Sciatic nerve (tissue), 2 donors: ENCODE results near the gene DIP2C. TPM values are rescaled to one million over a fixed set of nuclear protein-coding genes. Genes with fewer than 3 reads are reported as not detected.
"Not testable (repeated sequence)": the region's sequence is repeated elsewhere in the genome, so short reads cannot be mapped to it uniquely, and the experiment has no call there.

ENCODE experiments used
- ATAC-seq: fragments of 200-7000 bp; cut with Tn5 transposase; one replicate; pipeline ENCODE4 v1.9.1; 2020; ENCODE audit warnings: mild to moderate bottlenecking, moderate library complexity
- DNase-seq: peaks from one replicate; pipeline ENCODE4 v3.0.0-alpha.2; 2020; ENCODE audit warnings: low spot score
- intact Hi-C: fragments of 100-400 bp; cut with DNase I; formaldehyde crosslinking; loops from one replicate; pipeline ENCODE4 v1.14.2; 2022
- total RNA-seq: library from RNA; stranded (reverse); fragmentation: NEBNext Ultra II Directional; extraction: Animal tissue kit (Norgen Biotek cat#: 25700); gene quantifications from one replicate; pipeline ENCODE4 v1.2.1, GENCODE V29; 2021
- donor health status: DM: no; HTN: no; CAD: no.
- donor health status: DM: no; HTN: no; CAD: no.

DIP2C gene
- total RNA-seq, 1 donor from 2014 or later, result 38.7 TPM

DNA sequence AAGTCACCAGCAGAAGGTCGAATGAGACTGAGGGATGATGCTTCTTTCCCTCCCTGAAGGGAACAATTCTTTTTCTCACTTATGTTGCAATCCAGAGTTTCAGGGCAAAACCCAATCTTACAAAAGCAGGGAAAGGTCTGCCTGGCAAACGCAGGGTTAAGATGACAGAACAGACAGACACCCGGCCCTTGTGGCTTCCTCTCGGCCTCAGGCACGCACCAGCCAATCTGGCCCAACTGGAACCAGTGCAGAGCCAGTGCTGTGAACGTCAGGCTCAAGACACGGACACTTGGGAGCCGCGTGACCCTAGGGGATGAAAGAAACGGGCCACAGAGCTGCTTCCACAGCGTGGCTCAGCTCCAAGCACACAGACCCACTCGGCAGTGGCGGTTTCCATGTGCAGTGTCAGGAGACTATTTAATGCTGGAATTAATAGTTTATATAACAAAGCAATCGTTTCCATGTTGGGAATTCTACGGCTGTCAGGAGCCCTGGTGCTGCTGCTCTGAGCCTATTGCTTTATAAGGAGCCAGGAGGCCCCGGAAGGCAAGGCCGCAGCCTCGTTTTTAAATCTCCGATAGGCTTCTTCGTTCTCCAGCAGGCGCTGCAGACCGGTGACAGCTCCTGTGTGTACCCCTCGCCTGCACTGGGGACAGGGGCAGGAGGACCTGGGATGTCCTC lies 198.4 kb downstream of the DIP2C start:
- DNase-seq (no peak), ATAC-seq (peak; percentile 70)
- intact Hi-C loops, result no loop called here

GRCh38 chr10:490256-490655 lies 199.2 kb downstream of the DIP2C start:
- DNase-seq (no peak), ATAC-seq (peak; percentile 91)
- intact Hi-C loops, result no loop called here

DNA sequence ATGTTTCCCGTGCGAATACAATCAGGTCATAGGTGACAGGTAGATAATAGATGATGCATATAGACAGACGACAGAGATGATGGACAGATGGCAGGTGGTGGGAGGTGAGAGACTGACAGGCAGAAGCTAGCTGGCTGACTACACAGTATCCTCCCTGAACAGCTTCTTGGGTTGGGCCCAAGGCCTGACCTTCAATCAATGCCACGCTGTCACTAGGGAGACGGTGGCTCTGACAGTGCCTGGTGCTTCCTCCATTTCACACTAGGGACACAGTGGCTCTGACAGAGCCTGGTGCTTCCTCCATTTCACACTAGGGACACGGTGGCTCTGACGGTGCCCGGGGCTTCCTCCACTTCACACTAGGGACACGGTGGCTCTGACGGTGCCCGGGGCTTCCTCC lies 200.1 kb downstream of the DIP2C start:
- intact Hi-C loops, result no loop called here
- DNase-seq (no peak), ATAC-seq (no peak)

GRCh38 chr10:488933-489215 lies 200.6 kb downstream of the DIP2C start:
- ATAC-seq (no peak), DNase-seq (no peak)
- intact Hi-C loops, result no loop called here

DNA sequence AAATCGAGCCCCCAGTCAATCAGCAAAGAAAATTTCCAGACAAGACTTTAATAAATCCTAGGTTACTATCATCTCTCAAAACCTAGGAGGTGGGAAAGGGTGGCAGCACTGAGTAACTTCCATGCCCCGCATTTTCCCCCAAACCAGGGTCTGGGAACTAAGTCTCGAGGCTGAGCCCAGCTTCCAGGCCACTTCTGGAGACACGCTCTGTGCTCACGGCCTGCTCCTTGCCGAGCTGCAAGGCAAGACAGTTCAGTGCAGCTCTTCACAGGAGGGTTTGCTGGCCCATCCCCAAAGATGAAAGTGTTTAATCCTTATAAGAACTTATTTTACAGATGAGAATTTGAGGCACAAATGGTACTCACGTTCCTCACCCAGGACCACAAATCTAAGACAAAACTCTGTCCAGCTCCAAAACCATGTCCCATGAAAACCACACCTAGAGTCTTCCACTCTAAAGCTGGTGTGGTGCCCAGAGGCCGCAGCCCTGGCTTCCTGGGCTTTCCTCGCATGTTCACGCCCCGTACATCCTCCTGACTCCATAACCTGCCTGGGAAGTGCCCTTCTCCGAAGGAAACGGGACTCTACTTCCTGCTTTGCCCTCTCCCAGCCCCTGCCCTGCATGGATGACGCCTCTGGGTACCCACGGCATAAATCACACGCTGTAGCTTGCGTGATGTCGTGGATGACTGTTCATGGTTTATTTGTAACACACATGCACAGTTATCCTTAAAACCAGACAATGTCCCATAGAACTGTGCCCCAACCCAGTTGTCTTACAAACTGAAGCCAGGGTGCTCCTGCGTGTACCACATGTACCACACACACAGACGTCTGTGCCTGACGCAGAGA lies 201.2 kb downstream of the DIP2C start:
- ATAC-seq (no peak), DNase-seq (no peak)
- intact Hi-C loops, result no loop called here

- intact Hi-C loops, result no loop called here
- ATAC-seq (no peak), DNase-seq (no peak)
Measured at GRCh38 chr10:486666-487322, 202.7 kb downstream of the DIP2C start.

- ATAC-seq (no peak), DNase-seq (no peak)
- intact Hi-C loops, result no loop called here
Measured at GRCh38 chr10:486206-486605, 203.3 kb downstream of the DIP2C start.

- intact Hi-C loops, result no loop called here
- ATAC-seq (no peak), DNase-seq (no peak)
Measured at GRCh38 chr10:485776-486175, 203.7 kb downstream of the DIP2C start.

GRCh38 chr10:484925-485661 lies 204.4 kb downstream of the DIP2C start:
- DNase-seq (no peak), ATAC-seq (peak; percentile 9)
- intact Hi-C loops, result no loop called here

GRCh38 chr10:484441-484924 lies 205.0 kb downstream of the DIP2C start:
- DNase-seq (no peak), ATAC-seq (peak; percentile 55)
- intact Hi-C loops, result no loop called here

DNA sequence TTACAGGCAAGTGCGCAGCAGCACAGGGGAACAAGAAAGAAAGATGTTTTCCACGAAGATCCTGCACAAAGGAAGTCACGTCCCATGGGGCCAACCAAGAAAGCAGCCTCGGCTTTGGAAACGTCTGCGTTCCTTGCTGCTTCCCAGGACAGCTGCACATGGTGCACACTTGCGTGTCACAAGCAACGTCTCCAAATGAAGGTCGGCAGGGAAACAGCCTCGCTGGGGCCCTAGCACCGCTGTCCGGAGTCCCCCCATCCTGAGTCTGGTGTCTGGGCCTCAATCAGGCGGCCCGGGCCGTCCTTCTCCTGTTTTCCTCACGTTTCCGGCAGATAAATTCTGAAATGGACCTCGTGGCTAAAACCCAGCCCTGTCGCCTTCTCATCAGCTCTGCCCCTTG lies 206.2 kb downstream of the DIP2C start:
- DNase-seq, result no peak
- intact Hi-C loops, result no loop called here
- ATAC-seq, result peak; percentile 45

DNA sequence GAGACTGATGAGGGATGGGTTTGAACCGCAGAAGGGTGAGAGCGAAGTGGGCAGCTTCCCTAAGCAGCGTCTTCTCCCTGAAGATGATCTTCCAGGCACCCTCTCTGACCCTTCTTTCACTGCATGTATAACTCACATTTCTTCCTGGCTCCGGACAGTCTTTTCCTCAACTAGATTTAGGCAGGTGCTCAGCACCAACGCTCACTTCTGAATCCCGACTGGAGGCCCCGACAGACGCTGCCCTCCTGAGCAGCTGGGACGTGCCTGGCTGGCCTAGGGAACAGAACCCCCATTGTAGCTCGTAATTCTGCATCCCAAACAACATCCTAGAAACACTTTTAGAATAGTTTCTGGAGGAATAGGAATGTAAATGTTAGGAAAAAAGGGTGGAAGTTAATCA lies 206.6 kb downstream of the DIP2C start:
- DNase-seq, result no peak
- ATAC-seq, result no peak
- intact Hi-C loops, result no loop called here

DNA sequence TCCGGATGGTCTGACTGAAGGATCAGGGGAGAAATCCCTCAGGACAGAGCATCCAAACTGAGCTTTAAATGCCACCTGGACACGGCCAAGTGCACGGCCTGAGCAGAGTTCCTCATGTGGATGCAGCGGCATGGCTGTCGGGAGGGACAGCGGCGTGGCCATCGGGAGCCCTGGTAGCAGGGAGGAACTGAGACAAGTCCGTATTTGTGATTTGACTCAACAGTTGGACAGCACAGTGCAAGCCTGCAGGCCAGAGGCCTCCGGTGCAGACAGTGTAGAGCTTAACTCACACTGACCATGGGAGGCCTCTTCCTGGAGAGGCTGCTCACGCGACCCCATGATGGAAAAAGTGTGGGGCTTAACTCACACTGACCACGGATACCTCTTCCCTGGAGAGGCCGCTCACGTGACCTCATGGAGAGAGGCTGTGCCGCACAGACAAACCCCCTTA lies 207.4 kb downstream of the DIP2C start:
- ATAC-seq, result peak; percentile 25
- DNase-seq, result no peak
- intact Hi-C loops, result no loop called here

DNA sequence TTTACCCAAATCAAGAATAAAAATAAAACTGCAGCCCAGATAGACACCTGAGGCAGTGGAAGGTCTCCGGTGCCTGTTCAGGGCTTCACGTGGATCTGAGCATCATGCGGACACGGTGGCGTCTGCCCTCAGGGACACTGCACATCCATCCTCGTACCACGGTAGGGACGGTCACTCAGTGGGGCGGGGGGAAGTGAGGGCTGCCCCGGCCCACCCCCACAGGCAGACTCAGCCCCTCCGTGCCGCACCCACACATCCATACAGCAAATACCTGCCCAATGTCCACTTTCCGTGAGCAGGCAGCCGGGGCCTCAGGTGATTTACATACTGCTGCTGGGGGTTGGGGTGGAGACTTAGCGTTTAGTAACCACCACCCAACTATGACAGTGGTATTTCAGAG lies 207.8 kb downstream of the DIP2C start:
- DNase-seq (no peak), ATAC-seq (peak; percentile 10)
- intact Hi-C loops, result no loop called here

DNA sequence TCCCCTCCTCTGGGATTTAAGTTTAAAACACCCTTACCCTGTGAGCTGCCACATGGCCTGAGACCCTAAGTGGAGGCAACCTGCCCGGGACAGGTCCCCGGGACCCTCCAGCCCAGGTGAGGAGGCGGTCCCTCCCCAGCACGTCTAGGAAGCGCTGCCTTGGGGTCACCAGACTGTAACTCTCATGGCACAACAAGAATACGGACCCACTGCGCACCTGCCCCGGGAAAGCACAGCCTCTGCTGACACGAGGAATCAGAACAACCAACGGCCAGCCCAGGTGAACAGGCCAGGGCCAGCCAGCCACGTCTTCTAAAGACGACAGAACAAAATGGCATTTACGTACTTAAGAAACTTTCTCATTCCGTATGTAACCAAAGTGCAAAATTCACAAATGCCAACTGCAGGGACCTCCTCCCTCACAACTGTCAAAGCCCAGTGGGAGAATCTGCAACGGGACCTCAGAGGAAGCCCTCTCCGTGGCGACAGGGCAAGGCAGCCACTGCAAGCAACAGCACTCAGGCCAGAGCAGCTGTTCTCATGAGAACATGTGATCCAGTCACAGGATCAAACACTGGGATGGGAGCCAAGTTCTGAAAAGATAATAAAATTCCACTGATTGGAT lies 208.4 kb downstream of the DIP2C start:
- intact Hi-C loops, result no loop called here
- no peak for DNase-seq

DNA sequence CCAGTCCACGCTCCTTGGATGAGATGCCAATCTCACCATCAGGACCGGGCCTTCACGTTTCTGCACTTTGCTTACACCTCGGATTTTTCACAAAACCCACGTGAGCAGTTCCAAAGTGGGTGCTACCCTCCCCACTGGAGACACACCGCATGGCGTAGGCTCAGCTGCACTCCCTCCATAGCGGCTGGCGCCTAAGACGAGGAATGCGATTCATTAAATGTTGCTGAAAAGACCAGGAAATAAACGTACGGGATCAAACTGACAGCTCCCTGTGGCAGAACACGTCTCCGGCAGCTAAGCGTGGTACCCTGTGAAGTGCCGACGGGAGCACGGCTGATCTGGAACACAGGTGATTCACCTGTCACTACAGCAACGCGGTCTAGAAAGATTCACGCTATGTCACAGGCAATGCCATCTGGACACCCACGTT lies 209.0 kb downstream of the DIP2C start:
- intact Hi-C loops, result no loop called here
- no peak for DNase-seq
- no peak for ATAC-seq

More for the DNA sequence above, 208.4 kb downstream of the DIP2C start:
- peak; percentile 22 for ATAC-seq

DNA sequence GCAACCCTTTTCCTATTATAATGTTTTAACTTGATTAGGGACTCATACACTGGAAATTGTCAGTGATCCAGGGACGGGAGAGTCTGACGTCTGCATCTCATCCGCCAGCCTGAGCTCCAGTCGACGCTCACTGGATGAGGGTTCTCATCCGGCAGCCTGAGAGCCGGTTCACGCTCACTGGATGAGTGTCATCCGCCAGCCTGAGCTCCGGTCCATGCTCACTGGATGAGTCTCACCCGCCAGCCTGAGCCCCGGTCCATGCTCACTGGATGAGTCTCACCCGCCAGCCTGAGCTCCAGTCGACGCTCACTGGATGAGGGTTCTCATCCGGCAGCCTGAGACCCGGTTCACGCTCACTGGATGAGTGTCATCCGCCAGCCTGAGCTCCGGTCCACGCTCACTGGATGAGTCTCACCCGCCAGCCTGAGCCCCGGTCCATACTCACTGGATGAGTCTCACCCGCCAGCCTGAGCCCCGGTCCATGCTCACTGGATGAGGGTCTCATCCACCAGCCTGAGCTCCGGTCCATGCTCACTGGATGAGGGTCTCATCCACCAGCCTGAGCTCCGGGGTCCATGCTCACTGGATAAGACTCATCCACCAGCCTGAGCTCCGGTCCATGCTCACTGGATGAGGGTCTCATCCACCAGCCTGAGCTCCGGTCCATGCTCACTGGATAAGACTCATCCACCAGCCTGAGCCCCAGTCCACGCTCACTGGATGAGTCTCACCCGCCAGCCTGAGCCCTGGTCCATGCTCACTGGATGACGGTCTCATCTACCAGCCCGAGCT lies 209.6 kb downstream of the DIP2C start:
- intact Hi-C loops, DNase-seq, ATAC-seq: not testable (repeated sequence)
